HL-60 (cell line): ENCODE results near the gene HES6.

Experiments
- DNase-seq, 2 experiments: peaks; one replicate each; pipeline ENCODE4 v3.0.0-alpha.2; 2010 to 2020; ENCODE audit warnings: low read depth in 1 of 2, low spot score in 1 of 2
- H3K27ac ChIP-seq: fragments of 250-450 bp; sonication (Bioruptor Pico); replicated peaks from 2 replicates; pipeline ENCODE4 v1.5.1; 2020; ENCODE audit warnings: mild to moderate bottlenecking, moderate library complexity
- H3K27me3 ChIP-seq: fragments of 250-450 bp; sonication (Bioruptor Pico); 2 replicates; pipeline ENCODE4 v1.5.1; 2021; ENCODE audit warnings: mild to moderate bottlenecking, moderate library complexity; ENCODE audit not compliant: insufficient read depth, poor library complexity, severe bottlenecking
- H3K4me3 ChIP-seq: replicated peaks from 2 replicates; pipeline ENCODE4 v1.5.1; 2011; ENCODE audit warnings: mild to moderate bottlenecking, control low read depth, low read length; ENCODE audit not compliant: insufficient read depth
- CTCF ChIP-seq: IDR thresholded peaks from one replicate; pipeline ENCODE4 v1.5.1; 2011; ENCODE audit warnings: low read length, control low read depth, inconsistent platforms; ENCODE audit not compliant: insufficient read depth
- GABPA ChIP-seq: IDR thresholded peaks from 2 replicates; pipeline ENCODE4 v1.6.1; 2012; ENCODE audit warnings: low read depth
- POLR2AphosphoS5 ChIP-seq: IDR thresholded peaks from 2 replicates; pipeline ENCODE4 v1.6.1; 2012; ENCODE audit warnings: low read depth
- SPI1 ChIP-seq: IDR thresholded peaks from 2 replicates; pipeline ENCODE4 v1.6.1; 2012; ENCODE audit warnings: low read depth, mild to moderate bottlenecking, borderline replicate concordance
- TF ChIP-seq, protein P1 (sequence below): IDR thresholded peaks from 2 replicates; pipeline ENCODE4 v1.6.1; 2012; ENCODE audit warnings: low read depth; ENCODE audit not compliant: insufficient replicate concordance

Gene HES6

DNA sequence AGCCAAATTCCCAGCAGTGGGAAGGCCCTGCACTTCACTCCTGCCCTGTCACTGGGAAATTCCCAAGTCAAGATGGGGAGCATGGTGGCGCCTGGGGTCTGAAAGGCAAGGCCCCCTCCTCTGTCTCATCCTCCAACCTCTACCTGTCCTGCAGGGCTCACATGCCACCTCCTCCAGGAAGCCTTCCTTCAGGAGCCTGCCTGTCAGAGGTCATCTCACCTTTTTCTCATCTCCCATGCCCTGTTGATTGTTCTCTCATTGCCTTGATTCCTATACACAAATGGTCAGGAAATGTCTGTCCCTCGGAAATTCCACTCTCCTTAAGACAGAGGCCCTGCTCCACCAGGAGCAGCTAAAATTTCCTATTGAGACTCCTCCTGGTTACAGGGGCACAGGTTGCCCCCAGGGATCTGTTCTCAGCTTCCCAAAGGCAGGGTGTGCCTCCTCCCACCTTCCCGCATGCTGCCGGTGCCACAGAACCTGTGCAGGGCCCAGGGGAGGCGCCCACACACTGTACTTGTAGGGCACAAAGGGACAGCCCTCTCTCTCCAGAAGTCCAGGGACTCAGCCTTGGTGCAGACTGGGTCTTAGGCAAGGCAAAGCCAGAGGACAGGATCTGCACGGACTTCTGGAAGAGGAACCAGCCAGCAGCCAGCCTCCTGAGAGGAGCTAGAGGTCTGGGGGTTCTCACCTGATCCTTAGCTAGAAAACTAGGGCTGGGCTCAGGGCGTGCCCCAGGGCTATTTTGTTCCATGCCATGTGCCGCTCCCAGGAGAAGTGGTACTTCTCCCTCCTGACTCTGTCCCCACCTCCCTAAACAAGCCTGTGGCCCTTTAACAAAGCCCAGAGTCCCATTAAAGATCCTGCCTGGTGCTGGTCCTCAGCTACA lies 12.9 kb downstream of the HES6 start:
- no peak overlapping the region for H3K4me3 ChIP-seq
- H3K27ac ChIP-seq = no peak overlapping the region
- no peaks in the 10 kb centered on the region for H3K27me3 ChIP-seq
- DNase-seq = no peak
- TF ChIP-seq GABPA (no peak), SPI1 (no peak), POLR2AphosphoS5 (no peak), CTCF (no peak)
- TF ChIP-seq, protein P1, sequence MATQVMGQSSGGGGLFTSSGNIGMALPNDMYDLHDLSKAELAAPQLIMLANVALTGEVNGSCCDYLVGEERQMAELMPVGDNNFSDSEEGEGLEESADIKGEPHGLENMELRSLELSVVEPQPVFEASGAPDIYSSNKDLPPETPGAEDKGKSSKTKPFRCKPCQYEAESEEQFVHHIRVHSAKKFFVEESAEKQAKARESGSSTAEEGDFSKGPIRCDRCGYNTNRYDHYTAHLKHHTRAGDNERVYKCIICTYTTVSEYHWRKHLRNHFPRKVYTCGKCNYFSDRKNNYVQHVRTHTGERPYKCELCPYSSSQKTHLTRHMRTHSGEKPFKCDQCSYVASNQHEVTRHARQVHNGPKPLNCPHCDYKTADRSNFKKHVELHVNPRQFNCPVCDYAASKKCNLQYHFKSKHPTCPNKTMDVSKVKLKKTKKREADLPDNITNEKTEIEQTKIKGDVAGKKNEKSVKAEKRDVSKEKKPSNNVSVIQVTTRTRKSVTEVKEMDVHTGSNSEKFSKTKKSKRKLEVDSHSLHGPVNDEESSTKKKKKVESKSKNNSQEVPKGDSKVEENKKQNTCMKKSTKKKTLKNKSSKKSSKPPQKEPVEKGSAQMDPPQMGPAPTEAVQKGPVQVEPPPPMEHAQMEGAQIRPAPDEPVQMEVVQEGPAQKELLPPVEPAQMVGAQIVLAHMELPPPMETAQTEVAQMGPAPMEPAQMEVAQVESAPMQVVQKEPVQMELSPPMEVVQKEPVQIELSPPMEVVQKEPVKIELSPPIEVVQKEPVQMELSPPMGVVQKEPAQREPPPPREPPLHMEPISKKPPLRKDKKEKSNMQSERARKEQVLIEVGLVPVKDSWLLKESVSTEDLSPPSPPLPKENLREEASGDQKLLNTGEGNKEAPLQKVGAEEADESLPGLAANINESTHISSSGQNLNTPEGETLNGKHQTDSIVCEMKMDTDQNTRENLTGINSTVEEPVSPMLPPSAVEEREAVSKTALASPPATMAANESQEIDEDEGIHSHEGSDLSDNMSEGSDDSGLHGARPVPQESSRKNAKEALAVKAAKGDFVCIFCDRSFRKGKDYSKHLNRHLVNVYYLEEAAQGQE = no peak

- no peak overlapping the region for H3K27ac ChIP-seq
- no peak overlapping the region for H3K4me3 ChIP-seq
- no peak for DNase-seq
- no peak for TF ChIP-seq GABPA
- TF ChIP-seq, protein P1 = no peak
- no peak for TF ChIP-seq CTCF
- no peak for TF ChIP-seq POLR2AphosphoS5
- no peak for TF ChIP-seq SPI1
- no peaks in the 10 kb centered on the region for H3K27me3 ChIP-seq
Observed at GRCh38 chr2:238225911-238226697, 13.7 kb downstream of the HES6 start.

GRCh38 chr2:238225121-238225520 lies 14.7 kb downstream of the HES6 start:
- no peaks in the 10 kb centered on the region for H3K27me3 ChIP-seq
- no peak overlapping the region for H3K4me3 ChIP-seq
- no peak for DNase-seq
- H3K27ac ChIP-seq = no peak overlapping the region
- TF ChIP-seq POLR2AphosphoS5 (no peak), SPI1 (no peak), GABPA (no peak), CTCF (no peak)
- TF ChIP-seq, protein P1 = no peak
